ENCODE measurements around the gene RBFOX2.

- no peak for TF ChIP-seq FOSB (CRISPR knock-in tag; IDR thresholded peaks at IDR 0.05)
- TF ChIP-seq, protein P1, sequence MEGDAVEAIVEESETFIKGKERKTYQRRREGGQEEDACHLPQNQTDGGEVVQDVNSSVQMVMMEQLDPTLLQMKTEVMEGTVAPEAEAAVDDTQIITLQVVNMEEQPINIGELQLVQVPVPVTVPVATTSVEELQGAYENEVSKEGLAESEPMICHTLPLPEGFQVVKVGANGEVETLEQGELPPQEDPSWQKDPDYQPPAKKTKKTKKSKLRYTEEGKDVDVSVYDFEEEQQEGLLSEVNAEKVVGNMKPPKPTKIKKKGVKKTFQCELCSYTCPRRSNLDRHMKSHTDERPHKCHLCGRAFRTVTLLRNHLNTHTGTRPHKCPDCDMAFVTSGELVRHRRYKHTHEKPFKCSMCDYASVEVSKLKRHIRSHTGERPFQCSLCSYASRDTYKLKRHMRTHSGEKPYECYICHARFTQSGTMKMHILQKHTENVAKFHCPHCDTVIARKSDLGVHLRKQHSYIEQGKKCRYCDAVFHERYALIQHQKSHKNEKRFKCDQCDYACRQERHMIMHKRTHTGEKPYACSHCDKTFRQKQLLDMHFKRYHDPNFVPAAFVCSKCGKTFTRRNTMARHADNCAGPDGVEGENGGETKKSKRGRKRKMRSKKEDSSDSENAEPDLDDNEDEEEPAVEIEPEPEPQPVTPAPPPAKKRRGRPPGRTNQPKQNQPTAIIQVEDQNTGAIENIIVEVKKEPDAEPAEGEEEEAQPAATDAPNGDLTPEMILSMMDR (IDR thresholded peaks at IDR 0.05), result no peak
- TF ChIP-seq MAZ (IDR thresholded peaks at IDR 0.05; ENCODE audit: borderline replicate concordance, low read depth, low read length), result no peak
- TF ChIP-seq CEBPB (IDR thresholded peaks at IDR 0.05), result no peak
- TF ChIP-seq JUN (IDR thresholded peaks at IDR 0.05), result no peak
- no peak for TF ChIP-seq SMC3 (IDR thresholded peaks at IDR 0.05)
- TF ChIP-seq MAX (IDR thresholded peaks at IDR 0.05), result no peak
- no peak for TF ChIP-seq CHD2 (IDR thresholded peaks at IDR 0.05; ENCODE audit: low read length, partially characterized antibody)
- TF ChIP-seq CHD4 (IDR thresholded peaks at IDR 0.05; ENCODE audit: borderline replicate concordance), result no peak
- TF ChIP-seq RFX5 (IDR thresholded peaks at IDR 0.05), result no peak
Observed at GRCh38 chr22:35896111-35896705, 132.4 kb downstream of the RBFOX2 start.
